ENCODE results near the gene MCCC2.
"Not testable (repeated sequence)": the region's sequence is repeated elsewhere in the genome, so short reads cannot be mapped to it uniquely, and the experiment has no call there.

MCCC2 gene

DNA sequence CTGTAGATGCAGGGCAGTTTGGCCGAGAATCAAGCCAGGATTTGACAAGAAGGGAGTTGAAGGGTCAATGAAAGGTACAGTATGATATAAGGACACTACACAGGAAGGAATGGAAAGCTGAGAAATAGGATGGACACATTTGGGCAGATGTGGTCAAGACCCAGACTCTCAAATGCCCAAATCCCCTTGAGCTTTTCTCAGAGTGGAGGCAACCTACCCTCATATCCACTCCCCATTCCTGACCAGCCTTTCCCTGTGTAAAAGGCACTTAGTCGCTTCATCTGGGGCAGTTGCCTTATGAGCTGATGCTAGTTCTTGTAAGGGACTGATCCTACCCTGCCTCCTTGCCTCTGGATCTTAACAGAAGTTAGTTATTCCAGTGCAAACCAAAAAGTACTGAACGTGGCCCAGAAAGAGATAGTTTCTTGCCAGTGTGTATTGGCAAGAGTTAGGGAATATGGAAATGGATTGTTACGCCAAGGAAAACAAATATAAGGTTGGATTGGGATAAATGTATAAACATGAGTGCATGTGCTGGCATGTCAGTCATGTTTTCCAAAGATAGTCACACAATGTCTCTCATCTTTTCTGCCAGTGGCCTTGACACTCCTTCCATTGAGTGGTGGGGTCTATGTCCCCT, 4.1 kb upstream of the MCCC2 start:
- no peak for DNase-seq (ENCODE audit: low spot score in 2 of 2)
- no peaks in the 10 kb centered on the region for H3K9me3 ChIP-seq
- H3K4me1 ChIP-seq: peaks cover 9% of the 10 kb centered on the region
- no peaks in the 10 kb centered on the region for H3K27me3 ChIP-seq (ENCODE audit: low read depth)
- in situ Hi-C loops (cut with MboI; ENCODE audit: low sequenced_read_pairs): loop anchor here (25.0 kb wide), 1 partner anchor 729 kb away; the partner anchor contains the start of genes MRPS27 and PTCD2
- no peak overlapping the region for H3K4me3 ChIP-seq
- H3K36me3 ChIP-seq (replicated peaks): no peaks in the 10 kb centered on the region

DNA sequence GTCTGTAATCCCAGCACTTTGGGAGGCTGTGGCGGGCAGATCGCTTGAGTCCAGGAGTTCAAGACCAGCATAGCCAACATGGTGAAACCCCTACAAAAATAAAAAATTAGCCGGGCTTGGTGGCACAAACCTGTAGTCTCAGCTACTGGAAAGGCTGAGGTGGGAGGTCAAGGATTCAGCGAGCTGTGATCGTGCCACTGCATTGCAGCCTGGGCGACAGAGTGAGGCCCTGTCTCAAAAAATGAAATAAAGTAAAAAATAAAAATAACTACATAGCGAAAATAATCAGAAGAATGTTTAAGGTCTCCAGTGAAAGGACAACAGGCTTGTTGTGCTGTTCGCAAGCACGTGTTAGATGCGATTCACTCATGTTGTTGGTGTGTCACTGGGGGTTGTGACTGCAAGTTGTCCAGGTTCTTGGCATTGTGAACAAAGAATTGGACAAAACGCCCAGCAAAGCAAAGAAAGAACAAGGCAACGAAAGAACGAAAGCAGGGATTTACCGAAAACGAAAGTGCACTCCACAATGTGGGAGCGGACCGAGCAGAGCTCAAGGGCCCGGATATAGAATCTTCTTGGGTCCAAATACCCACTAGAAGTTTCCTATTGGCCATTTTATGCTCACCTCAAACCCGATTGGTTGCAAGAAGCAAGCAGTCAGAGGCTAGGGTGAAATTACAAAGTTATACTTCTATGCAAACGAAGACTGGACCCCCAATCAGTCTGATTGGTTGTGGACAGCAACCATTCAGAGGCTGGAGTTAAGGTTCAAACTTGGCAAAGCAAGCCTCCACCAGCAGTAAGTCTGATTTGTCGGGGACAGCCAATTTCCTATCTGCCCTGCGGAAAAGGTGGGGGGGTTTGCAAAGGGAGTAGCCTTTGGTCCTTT, 844 bp upstream of the MCCC2 start:
- H3K36me3 ChIP-seq (replicated peaks): no peaks in the 10 kb centered on the region; the same call in 1 of the 2 replicates
- peak overlapping the region; percentile 58 for H3K4me3 ChIP-seq
- H3K27me3 ChIP-seq (ENCODE audit: low read depth): no peaks in the 10 kb centered on the region
- in situ Hi-C loops (cut with MboI; ENCODE audit: low sequenced_read_pairs): loop anchor here (25.0 kb wide), 1 partner anchor 726 kb away; the partner anchor contains the start of genes MRPS27 and PTCD2
- no peaks in the 10 kb centered on the region for H3K9me3 ChIP-seq
- peaks cover 16% of the 10 kb centered on the region for H3K4me1 ChIP-seq
- DNase-seq (ENCODE audit: low spot score in 2 of 2): peak in 1 of 2 experiments; percentile 12

DNA sequence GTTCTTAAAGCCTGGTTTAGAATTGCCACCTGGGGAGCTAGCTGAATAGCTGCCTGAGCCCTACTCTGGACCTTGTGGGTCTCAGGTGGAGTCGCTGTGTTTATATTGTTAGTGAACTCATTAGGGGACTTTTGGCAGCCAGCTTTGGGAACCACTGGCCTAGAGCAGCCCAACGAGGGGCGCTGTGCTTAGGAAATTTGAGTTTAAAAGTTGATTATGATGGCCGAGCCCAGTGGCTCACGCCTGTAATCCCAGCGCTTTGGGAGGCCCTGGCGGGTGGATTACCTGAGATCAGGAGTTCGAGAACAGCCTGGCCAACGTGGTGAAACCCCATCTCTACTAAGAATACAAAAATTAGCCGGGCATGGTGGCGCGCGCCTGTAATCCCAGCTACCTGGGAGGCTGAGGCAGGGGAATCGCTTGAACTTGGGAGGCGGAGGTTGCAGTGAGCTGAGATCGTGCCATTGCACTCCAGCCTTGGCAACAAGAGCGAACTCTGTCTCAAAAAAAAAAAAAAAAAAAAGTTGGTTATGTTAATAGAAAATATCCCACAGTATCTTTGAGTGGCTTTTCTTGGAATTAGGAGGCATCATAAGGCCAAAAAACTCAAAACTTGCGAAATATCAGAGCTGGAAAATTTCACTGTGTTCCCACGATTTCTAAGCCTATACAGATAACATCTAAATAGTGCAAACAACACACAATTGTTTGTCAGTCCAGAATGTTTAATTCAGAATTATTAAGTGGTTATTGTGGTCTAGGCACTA, 809 bp downstream of the MCCC2 start:
- Histone ChIP-seq H3K36me3 (replicated peaks) (no peaks in the 10 kb centered on the region; the same call in 1 of the 2 replicates), H3K9me3 (no peaks in the 10 kb centered on the region), H3K27me3 (ENCODE audit: low read depth) (no peaks in the 10 kb centered on the region), H3K4me1 (peaks cover 16% of the 10 kb centered on the region), H3K4me3 (peak overlapping the region; percentile 58)
- in situ Hi-C loops (cut with MboI; ENCODE audit: low sequenced_read_pairs): loop anchor here (25.0 kb wide), 1 partner anchor 724 kb away; the partner anchor contains the start of genes MRPS27 and PTCD2
- DNase-seq (ENCODE audit: low spot score in 2 of 2): peak in 1 of 2 experiments; percentile 12

DNA sequence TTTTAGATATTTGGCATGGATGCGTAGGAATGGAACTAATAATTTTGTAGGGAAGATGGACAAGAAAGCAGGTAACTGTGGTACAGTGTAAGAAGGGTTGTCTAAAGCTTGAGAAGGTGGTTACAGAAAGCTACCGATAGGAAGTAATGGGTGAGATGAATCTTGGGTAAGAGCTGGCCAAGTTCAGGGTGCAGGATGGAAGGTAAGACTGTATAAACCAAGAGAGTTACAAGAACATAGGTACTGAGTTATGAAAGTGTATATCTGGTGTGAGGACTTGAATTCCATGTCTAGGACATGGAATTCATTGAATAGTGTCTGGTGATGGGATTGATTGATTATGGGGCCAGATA, 1.4 kb downstream of the MCCC2 start:
- in situ Hi-C loops (cut with MboI; ENCODE audit: low sequenced_read_pairs): loop anchor here (25.0 kb wide), 1 partner anchor 724 kb away; the partner anchor contains the start of genes MRPS27 and PTCD2
- Histone ChIP-seq H3K9me3 (no peaks in the 10 kb centered on the region), H3K4me1 (peaks cover 16% of the 10 kb centered on the region), H3K36me3 (replicated peaks) (no peaks in the 10 kb centered on the region; the same call in 1 of the 2 replicates), H3K4me3 (no peak overlapping the region), H3K27me3 (ENCODE audit: low read depth) (no peaks in the 10 kb centered on the region)
- DNase-seq (ENCODE audit: low spot score in 2 of 2): no peak

DNA sequence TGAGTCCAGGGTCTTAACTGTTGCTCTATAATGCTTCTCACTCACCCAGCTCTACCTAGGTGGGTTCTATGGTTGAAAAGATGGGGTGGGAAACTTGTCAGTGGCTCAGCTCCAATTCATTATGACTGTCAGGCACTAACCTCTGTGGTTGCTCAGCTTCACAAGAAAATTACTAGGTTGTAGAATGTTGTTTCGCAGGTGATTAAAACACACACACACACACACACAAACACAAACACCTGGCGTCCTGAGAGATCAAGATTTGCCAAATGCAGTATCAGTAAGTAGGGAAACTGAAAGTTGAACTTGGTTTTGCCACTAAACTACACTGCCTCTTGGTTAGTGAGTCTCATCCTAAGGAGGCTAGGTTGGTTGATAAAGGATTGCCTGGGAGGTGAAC, 2.8 kb downstream of the MCCC2 start:
- Histone ChIP-seq H3K36me3 (replicated peaks) (no peaks in the 10 kb centered on the region; the same call in 1 of the 2 replicates), H3K27me3 (ENCODE audit: low read depth) (no peaks in the 10 kb centered on the region), H3K9me3 (no peaks in the 10 kb centered on the region), H3K4me3 (no peak overlapping the region), H3K4me1 (peaks cover 16% of the 10 kb centered on the region)
- no peak for DNase-seq (ENCODE audit: low spot score in 2 of 2)
- in situ Hi-C loops (cut with MboI; ENCODE audit: low sequenced_read_pairs): loop anchor here (25.0 kb wide), 1 partner anchor 722 kb away; the partner anchor contains the start of genes MRPS27 and PTCD2

DNA sequence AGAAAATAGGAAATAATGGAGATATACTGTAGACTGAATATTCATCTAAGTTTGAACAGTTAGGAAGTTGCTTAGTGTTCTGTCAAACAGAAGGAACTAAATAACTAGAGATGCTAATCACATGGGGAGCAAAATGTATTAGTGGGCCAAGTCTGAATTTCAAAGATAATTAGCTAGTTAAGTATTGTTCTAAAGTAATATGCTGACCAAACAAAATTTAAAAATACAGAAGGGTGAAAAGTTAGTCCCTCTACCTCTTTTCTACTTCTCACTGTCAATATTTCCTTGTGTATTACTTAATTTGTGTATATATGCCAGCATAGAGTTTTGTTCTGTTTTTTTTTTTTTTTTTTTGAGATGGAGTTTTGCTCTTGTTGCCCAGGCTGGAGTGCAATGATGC, 4.0 kb downstream of the MCCC2 start:
- in situ Hi-C loops (cut with MboI; ENCODE audit: low sequenced_read_pairs): loop anchor here (25.0 kb wide), 1 partner anchor 721 kb away; the partner anchor contains the start of genes MRPS27 and PTCD2
- peaks cover 16% of the 10 kb centered on the region for H3K4me1 ChIP-seq

DNA sequence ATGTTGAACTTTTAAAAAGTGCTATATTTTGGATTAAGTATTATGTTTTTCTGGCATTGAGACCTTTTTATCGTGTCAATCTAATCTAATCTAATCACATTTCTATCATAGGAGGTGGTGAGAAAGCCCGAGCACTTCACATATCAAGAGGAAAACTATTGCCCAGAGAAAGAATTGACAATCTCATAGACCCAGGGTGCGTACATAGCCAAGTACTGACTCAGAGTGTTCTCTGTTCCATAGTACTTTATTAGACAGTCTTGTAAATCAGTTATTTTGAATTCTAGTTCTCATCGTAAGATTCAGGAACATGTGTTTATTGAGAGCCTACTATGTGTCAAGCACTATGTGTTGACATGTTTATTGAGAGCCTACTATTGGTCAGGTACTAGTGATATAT, 9.0 kb downstream of the MCCC2 start:
- no peaks in the 10 kb centered on the region for H3K9me3 ChIP-seq
- no peak for DNase-seq (ENCODE audit: low spot score in 2 of 2)
- H3K27me3 ChIP-seq (ENCODE audit: low read depth): no peaks in the 10 kb centered on the region
- in situ Hi-C loops (cut with MboI; ENCODE audit: low sequenced_read_pairs): loop anchor here (25.0 kb wide), 1 partner anchor 716 kb away; the partner anchor contains the start of genes MRPS27 and PTCD2
- H3K4me3 ChIP-seq: no peak overlapping the region
- no peaks in the 10 kb centered on the region for H3K4me1 ChIP-seq
- peaks cover 12% of the 10 kb centered on the region for H3K36me3 ChIP-seq (replicated peaks)

More for the DNA sequence above, 4.0 kb downstream of the MCCC2 start:
- Histone ChIP-seq H3K36me3 (replicated peaks) (no peaks in the 10 kb centered on the region; the same call in 1 of the 2 replicates), H3K9me3 (no peaks in the 10 kb centered on the region), H3K27me3 (ENCODE audit: low read depth) (no peaks in the 10 kb centered on the region), H3K4me3 (no peak overlapping the region)
- no peak for DNase-seq (ENCODE audit: low spot score in 2 of 2)

DNA sequence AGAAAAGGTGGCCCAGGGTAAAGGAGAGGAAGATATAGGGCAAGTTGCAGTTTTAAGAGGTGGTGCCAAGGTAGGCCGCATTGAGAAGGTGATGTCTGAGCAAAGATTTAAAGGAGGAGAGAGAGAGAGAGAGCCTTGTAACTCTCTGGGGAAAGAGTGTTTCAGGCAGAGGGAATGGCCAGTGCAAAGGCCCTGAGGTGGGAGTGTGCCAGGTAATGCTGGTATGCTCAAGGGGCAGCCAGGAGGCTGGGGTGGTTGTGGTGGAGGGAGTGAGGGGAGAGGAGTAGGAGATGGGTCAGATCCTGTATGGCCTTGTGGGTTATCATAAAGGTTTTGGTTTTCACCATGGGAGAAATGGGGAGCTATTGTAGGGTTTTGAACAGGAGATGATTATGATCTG, 9.9 kb downstream of the MCCC2 start:
- no peak for DNase-seq (ENCODE audit: low spot score in 2 of 2)
- H3K4me1 ChIP-seq: no peaks in the 10 kb centered on the region
- H3K4me3 ChIP-seq: no peak overlapping the region
- no peaks in the 10 kb centered on the region for H3K27me3 ChIP-seq (ENCODE audit: low read depth)
- no peaks in the 10 kb centered on the region for H3K9me3 ChIP-seq
- in situ Hi-C loops (cut with MboI; ENCODE audit: low sequenced_read_pairs): loop anchor here (25.0 kb wide), 1 partner anchor 715 kb away; the partner anchor contains the start of genes MRPS27 and PTCD2
- H3K36me3 ChIP-seq (replicated peaks): peaks cover 16% of the 10 kb centered on the region

DNA sequence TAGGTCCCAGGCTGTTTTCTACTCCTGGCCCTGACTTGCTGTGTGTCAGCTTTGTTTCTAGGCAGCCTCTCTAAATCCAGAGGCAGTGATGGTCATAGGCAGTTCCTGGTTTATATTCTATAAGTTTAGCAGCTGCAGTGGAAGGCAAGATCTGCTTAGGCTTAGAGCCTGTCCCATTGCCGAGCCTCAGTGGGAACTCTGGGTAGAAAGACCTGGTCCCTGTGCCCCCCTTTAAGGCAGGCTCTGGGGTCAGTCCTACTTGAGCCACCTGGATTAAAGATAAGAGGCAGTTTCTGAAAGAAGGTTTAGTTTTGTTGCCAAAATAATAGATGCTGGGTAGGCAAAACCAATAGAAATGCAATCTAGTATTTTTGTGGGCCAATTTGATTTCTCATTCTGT, 13.6 kb downstream of the MCCC2 start:
- no peak for DNase-seq (ENCODE audit: low spot score in 2 of 2)
- Histone ChIP-seq H3K4me3 (no peak overlapping the region), H3K27me3 (ENCODE audit: low read depth) (no peaks in the 10 kb centered on the region), H3K4me1 (no peaks in the 10 kb centered on the region), H3K36me3 (replicated peaks) (peaks cover 25% of the 10 kb centered on the region), H3K9me3 (no peaks in the 10 kb centered on the region)
- in situ Hi-C loops (cut with MboI; ENCODE audit: low sequenced_read_pairs): no loop called here

DNA sequence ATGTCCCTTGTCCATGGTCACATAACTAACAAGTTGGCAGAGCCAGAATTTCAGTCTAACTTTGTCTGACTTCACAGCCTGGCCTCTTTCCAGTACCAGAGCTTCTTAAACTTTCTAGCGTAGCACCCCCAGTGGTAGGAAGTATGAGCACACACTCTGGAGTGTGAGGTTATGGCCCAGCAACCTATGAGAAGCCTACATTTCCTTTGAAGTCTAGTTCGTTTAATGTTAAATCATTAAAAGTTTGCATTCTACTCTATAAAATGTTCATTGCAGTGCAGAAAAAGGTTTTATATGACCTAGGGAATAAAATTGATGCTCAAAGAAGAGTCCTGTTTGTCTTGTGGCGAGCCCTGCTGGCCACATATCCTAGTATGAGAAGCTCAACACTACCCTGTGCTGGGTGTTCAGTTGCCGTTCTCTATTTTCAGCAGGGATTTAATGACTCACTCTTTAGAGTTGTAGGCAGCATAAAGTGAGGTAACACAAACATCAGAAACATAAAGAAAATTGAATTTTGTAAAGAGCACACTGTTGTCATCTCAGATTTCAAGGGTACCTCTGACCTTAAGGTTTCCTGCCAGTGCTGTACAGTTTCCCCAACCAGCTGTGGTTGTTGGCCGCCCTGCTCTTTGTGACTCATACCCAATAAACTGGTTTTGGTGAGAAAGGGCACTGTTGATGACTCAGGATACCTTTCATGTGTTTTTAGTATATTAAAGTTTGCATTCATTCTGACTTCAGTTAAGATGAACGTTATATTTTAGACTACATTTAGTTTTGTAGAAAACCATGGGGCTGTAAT, 14.3 kb downstream of the MCCC2 start:
- in situ Hi-C loops (cut with MboI; ENCODE audit: low sequenced_read_pairs): no loop called here
- Histone ChIP-seq H3K9me3 (no peaks in the 10 kb centered on the region), H3K27me3 (ENCODE audit: low read depth) (no peaks in the 10 kb centered on the region), H3K4me3 (no peak overlapping the region), H3K4me1 (no peaks in the 10 kb centered on the region), H3K36me3 (replicated peaks) (peaks cover 22% of the 10 kb centered on the region)
- DNase-seq (ENCODE audit: low spot score in 2 of 2): peak; percentile 37 to 63

DNA sequence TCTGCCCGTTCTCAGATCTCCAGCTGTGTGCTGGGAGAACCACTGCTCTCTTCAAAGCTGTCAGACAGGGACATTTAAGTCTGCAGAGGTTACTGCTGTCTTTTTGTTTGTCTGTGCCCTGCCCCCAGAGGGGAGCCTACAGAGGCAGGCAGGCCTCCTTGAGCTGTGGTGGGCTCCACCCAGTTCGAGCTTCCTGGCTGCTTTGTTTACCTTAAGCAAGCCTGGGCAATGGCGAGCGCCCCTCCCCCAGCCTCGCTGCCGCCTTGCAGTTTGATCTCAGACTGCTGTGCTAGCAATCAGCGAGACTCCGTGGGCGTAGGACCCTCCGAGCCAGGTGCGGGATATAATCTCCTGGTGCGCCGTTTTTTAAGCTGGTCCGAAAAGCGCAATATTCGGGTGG, 22.8 kb downstream of the MCCC2 start:
- DNase-seq (ENCODE audit: low spot score in 2 of 2); H3K4me3 ChIP-seq; H3K36me3 ChIP-seq (replicated peaks); H3K27me3 ChIP-seq (ENCODE audit: low read depth); H3K9me3 ChIP-seq; in situ Hi-C loops (cut with MboI; ENCODE audit: low sequenced_read_pairs); H3K4me1 ChIP-seq: not testable (repeated sequence)

DNA sequence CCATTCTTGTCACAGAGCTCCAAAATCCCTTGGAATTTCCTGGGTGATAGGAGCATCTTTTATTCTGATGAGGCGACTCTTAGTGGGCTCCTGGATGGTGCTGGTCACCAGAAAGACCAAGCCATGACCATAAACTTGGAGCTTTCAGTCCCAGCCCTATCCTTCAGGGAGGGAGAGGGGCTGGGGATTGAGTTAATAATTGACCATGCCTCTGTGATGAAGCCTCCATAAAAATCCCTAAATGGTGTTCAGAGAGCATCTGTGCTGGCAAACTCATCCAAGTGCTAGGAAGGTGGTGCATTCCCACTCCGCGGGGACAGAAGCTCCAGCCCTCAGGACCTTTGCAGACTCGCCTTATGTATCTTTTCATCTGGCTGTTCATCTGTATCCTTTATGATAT, 28.7 kb downstream of the MCCC2 start:
- H3K4me1 ChIP-seq: no peaks in the 10 kb centered on the region
- no peak overlapping the region for H3K4me3 ChIP-seq
- no peaks in the 10 kb centered on the region for H3K36me3 ChIP-seq (replicated peaks)
- H3K9me3 ChIP-seq: no peaks in the 10 kb centered on the region
- no peak for DNase-seq (ENCODE audit: low spot score in 2 of 2)
- in situ Hi-C loops (cut with MboI; ENCODE audit: low sequenced_read_pairs): no loop called here
- H3K27me3 ChIP-seq (ENCODE audit: low read depth): no peaks in the 10 kb centered on the region

All from HAP-1 (cell line).